ENCODE measurements around the gene RELN.

DNA sequence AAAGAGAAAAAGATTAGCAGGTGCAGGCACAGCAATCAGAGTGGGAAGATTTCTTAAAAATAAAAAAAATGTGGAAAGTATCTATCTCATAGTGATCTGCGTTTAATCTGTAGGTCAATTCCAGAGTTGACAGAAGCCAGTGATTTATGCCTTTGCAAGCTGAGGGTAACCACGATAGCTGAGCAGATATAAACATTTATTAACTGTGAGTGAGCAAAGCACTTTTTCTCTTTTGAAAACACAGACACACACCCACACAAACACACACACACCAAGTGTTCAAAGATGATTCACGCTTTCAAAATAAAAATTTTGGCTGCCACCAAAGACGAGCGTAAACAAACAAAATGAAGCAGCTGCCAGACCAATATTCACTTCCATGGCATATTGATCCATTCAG lies 300.2 kb downstream of the RELN start:
- TF ChIP-seq, protein P1, sequence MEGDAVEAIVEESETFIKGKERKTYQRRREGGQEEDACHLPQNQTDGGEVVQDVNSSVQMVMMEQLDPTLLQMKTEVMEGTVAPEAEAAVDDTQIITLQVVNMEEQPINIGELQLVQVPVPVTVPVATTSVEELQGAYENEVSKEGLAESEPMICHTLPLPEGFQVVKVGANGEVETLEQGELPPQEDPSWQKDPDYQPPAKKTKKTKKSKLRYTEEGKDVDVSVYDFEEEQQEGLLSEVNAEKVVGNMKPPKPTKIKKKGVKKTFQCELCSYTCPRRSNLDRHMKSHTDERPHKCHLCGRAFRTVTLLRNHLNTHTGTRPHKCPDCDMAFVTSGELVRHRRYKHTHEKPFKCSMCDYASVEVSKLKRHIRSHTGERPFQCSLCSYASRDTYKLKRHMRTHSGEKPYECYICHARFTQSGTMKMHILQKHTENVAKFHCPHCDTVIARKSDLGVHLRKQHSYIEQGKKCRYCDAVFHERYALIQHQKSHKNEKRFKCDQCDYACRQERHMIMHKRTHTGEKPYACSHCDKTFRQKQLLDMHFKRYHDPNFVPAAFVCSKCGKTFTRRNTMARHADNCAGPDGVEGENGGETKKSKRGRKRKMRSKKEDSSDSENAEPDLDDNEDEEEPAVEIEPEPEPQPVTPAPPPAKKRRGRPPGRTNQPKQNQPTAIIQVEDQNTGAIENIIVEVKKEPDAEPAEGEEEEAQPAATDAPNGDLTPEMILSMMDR (IDR thresholded peaks at IDR 0.05), result no peak
- no peak for TF ChIP-seq POLR2A (IDR thresholded peaks at IDR 0.05)
- TF ChIP-seq EP300 (IDR thresholded peaks at IDR 0.05), result no peak
